ENCODE measurements around the gene BNC2.
"Not testable (repeated sequence)": the region's sequence is repeated elsewhere in the genome, so short reads cannot be mapped to it uniquely, and the experiment has no call there.

The BNC2 gene

DNA sequence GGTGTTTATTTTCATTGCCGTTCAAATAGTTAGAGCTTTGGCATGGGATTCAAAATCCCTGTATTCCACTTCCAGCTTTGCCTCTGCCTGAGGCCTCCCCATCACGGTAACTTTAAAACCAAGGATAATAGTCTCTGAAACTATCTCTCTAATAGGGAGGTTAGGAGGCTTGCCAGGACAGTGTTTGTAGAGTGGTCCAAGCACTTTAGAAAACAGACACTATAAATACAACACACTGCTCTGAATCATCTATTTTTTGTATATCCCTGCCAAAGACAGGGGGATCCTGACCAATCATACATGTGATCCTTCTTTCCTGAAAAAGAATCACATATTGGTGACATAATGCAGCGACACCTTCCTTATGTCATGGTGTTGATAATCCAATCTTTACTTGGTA is 326.8 kb downstream of the BNC2 start:
- DNase-seq (ENCODE audit: low read depth, low spot score) = no peak

DNA sequence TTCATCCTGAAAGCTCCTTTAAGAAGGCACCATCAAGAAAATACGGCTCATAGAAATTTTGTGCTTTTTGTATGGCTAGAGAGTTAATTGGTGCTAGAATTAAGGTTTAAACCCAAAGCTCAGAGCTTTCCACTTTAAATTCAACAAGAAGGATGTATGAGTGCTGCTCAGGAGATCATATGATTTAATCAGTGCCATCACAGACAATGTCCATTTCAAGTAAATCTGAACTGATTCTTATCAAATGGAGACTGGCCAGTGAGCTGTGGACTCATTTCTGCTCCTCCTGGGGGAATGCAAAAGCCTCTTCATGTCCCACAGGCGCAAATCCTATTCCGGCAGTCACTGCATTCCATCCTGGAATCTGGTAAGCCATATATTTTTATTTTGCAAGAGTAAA is 327.2 kb downstream of the BNC2 start:
- DNase-seq (ENCODE audit: low read depth, low spot score) = no peak

- no peak for DNase-seq (ENCODE audit: low read depth, low spot score)
Observed at GRCh38 chr9:16542290-16542689, 328.2 kb downstream of the BNC2 start.

- no peak for DNase-seq (ENCODE audit: low read depth, low spot score)
Observed at GRCh38 chr9:16540743-16541613, 329.5 kb downstream of the BNC2 start.

DNA sequence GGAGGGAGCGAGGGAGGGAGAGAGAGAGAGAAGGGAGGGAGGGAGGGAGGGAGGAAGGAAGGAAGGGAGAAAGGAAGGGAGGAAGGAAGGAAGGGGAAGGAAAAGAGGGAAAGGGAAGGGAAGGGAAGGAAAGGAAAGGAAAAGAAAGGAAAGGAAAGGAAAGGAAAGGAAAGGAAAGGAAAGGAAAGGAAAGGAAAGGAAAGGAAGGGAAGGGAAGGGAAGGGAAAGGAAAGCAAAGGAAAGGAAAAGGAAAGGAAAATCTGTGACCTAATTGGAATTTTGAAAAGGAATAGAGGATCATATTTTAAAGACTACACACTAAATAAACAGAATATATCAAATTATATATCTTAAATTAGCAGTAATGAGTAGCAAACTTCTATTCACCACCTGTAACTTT is 330.8 kb downstream of the BNC2 start:
- DNase-seq (ENCODE audit: low read depth, low spot score) = not testable (repeated sequence)

GRCh38 chr9:16535555-16535954 is 334.9 kb downstream of the BNC2 start:
- DNase-seq (ENCODE audit: low read depth, low spot score) = no peak

GRCh38 chr9:16532681-16533450 is 337.6 kb downstream of the BNC2 start:
- no peak for DNase-seq (ENCODE audit: low read depth, low spot score)

DNA sequence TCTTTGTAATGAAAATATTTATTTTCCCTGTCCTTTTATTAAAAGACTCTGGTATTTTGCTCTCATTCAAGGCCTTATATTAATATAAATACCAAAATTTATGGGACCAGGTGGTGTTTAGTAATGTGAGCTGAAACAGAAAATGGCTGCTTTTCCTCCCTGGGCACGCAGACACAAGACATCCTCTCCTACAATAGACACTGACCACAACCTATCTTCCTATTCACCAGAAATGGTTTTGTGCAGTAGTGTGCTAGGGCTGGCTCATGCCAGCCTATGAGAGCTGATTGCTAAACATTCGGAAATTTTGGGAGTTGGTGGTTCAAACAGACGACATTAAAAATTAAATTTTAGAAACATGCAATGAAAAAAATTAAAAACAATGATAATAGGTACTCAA is 338.2 kb downstream of the BNC2 start:
- DNase-seq (ENCODE audit: low read depth, low spot score) = no peak

DNA sequence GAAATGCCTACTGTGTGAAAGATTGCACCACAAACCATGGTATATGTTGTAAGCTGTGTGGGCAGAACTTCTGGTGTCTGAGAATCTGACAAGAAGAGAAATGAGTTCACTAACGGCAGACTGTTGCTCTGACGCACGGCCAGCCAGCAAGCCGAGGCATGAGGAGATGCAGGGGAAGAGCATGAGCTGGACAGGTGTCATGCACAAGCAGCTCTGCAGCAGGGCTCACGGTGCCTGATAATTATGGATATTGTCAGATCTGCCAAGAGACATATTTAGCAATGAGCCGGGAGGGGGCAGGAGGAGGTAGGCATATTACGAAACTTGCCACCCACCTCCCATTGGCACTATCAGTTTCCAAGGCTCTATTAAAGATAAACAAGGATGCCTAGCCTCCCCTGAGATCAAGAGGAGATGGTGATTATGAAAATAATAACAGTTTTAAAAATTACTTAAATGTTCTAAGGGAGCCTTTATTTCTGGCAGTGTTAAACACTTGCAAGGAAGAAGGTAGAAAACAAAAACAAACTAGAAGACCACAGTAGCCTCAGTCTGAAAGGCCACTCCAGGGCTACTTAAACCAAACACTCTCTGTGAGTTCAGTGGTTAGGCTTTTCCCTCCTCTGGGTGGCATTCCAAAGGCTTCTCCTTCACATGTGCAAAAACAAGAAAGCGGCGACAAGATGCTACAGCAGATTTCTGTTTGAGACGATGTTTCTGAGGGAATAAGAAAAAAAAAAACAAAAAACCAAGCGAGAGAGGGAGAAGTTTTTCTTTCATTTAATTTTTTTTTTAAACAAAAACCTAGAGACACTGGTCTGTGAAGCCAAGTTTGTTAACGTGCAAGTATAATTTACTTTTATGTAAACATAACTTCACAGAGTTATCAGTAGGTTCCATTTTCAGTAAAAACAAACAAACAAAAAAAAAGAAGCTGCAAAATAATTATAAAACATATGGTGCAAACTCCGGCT is 339.5 kb downstream of the BNC2 start:
- DNase-seq (ENCODE audit: low read depth, low spot score) = no peak

GRCh38 chr9:16527573-16527972 is 342.9 kb downstream of the BNC2 start:
- no peak for DNase-seq (ENCODE audit: low read depth, low spot score)

DNA sequence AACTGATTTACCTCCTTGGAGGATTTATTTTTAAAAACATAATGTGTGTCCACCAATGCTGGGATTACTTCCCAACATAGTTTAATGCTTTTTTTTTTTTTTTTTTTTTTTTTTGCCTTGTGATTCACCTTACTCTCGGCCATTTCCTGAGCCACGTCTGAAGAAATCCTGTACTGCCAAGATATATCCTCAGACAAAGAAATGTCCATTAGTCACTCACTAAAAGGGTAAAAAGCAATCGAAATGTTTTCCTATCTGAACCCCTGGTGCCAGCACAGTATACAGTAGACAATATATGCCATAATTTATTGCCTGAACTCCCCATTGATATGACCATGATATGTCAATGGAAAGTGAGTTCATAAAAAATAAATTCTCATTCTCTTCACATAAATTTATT is 344.1 kb downstream of the BNC2 start:
- no peak for DNase-seq (ENCODE audit: low read depth, low spot score)

DNA sequence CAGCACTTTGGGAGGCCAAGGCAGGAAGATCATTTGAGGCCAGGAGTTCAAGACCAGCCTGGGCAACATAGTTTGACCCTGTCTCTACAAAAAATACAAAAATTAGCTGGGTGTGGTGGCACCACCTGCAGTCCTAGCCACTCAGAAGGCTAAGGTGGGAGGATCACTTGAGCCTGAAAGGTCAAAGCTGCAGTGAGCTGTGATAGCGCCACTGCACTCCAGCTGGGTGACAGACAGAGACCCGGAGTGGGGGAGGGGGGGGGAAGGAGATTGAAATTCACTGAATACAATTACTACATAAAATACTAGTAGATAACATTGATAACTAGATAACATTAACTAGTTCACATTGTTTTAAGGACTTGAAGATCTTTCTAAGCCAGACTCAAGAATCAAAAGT is 345.6 kb downstream of the BNC2 start:
- no peak for DNase-seq (ENCODE audit: low read depth, low spot score)

DNA sequence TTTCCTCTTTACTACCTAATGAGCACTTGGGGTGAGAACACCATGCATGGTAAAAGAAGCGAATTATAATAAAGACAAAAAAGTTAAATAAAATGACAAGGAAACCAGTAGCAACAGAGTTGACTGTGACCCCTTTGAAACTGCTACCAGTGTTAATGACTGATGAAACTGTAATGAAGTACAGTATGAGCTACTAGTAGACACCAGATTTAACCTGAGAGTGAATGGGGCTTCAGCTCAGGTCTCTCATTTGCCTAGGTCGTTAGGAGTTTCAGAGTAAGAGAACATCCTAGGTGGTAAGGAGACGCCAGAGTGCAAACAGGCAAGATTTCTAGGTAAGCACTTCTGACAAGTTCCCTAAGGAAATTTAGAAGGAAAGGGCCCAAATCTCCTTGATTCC is 346.4 kb downstream of the BNC2 start:
- DNase-seq (ENCODE audit: low read depth, low spot score) = no peak

DNA sequence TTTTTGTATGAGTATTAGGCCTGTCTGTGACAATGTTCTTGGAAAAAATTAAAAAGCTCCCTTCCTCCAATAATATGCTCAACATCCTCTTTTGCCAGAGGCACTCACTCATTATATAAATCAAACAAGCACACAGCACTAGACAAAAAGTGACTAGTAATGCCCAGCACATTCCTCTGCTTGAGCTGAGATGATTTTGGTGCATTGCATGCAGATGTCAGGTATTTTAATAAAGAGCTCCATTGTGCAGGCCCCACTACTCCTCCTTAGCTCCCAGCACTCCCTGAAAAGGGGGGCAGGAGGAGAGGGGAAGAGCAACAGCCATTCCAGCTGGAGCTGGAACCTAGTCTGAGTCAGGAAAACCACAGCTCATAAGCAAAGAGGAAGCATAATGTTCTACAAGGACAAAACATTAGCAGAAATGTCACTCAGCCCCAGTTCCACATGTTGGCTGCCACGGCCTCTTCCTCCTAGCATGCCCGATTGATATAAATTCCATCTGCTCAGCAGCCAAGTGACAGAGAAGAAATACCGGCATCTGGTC is 348.5 kb downstream of the BNC2 start:
- DNase-seq (ENCODE audit: low read depth, low spot score) = no peak

DNA sequence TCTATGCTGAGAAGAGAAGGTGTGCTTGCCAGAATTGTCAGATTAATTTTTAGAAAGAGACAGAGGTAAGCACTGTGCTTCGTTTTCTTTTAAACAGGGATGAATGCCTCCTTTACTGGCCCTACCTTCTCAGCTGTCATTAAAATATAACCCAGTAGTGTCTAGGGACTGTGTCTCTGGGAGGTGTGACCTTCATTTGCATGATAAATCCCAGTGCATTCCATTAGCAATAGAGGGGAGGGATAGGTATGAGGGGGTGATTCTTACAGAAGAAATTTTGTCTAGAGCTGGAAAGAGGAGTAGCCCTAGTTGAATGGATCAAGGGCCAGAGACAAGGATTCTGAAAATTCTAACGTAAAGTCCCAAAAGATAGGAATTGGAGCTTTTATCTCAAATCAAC is 351.5 kb downstream of the BNC2 start:
- DNase-seq (ENCODE audit: low read depth, low spot score) = peak; percentile 89

DNA sequence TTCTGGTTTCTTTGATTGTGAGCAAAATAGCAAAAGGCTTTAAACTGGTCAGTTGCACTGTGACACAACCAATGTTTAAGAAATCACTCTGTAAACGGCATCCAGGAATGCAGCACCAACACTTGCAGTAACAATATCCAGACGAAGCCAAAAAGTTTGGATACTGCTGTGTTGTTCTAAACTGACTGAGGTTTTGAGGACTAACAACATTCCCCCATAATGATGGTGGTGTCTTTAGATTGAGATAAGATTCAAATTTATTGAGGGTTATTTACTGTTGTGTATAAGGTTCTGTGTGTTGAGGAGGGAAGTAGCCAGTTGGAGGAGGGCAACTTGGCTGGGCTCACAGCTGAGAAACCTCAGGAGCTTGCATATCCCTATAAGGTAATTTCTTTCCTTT is 353.6 kb downstream of the BNC2 start:
- DNase-seq (ENCODE audit: low read depth, low spot score) = no peak

DNA sequence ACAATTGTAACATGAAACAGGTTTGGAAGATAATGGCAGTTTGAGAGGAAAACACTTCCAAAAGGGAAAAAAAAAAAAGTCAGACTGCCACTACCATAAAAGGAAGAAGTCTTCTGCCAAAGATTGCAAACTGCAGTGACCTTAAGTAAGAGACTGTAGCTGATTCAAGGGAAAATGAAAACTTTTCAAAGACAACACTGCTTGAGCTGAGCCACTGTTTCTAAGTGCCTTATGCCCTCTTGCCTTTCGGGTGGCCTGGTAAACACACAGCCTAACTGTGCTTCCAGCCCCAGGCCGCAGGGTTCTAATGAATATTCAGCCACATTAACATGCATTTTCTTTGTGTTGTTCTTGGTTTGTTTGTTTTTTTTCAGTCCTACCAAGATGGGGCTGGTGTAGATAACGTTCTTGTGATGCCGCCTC is 354.6 kb downstream of the BNC2 start:
- DNase-seq (ENCODE audit: low read depth, low spot score) = peak; percentile 61

DNA sequence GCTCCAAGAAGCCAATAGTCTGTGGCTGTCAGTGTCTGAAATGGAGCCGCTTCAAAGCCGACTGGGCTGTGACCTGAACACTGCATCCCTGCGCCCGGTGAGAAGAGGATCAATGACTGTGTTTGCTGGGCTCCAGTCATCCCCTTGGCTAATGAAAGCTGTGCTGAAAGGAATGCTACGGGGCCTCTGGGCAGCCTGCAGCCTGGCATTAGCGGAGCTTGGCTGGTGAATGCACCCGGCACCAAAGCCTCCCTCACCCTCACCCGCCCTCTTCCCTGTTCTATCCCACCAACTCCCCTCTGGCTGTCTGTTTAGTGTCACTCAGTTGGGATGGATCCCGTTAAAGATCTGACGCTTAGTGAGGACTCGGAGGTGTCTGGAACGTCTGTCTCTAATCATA is 355.3 kb downstream of the BNC2 start:
- DNase-seq (ENCODE audit: low read depth, low spot score) = no peak

- DNase-seq (ENCODE audit: low read depth, low spot score) = no peak
Observed at GRCh38 chr9:16514131-16514530, 356.3 kb downstream of the BNC2 start.

GRCh38 chr9:16512281-16512680 is 358.2 kb downstream of the BNC2 start:
- no peak for DNase-seq (ENCODE audit: low read depth, low spot score)

DNA sequence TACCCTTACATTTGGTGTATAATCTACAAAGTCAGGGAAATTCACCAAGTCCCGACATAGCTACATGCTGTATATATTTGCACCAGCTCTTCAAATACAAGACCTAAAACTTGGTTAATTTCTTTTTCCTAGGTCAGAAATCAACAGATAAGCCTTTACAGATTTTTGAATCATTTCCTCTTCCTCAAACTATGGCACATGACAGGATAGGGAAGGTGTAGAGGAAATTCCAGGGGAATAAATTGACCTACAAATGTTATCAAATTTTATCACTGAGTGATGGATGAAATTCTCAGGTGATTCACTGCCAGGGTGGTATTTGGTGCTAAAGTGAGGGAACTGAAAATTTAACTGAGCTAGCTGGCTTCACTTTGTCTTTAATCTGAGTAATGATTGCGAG is 360.0 kb downstream of the BNC2 start:
- no peak for DNase-seq (ENCODE audit: low read depth, low spot score)

DNA sequence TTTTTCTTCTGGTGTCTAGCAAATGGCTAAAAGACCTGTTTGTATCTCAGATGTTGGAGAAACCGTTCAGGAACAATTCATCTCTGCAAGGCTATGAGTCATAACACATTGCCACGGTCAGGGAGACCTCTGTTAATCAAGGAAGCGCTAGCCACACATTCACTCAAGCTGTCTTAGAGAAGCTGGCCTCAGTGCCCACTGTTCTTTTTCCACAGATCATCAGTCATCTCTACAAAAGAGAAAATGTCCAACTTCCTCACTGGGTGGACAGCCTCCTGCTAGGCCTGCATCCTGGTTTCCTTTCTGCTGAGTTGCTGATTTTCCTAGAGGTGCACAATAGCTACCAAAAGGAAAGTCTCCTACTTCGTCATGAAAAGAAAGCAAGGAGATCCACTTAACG is 360.5 kb downstream of the BNC2 start:
- no peak for DNase-seq (ENCODE audit: low read depth, low spot score)
